ENCODE data around the gene PURA. TPM values are rescaled to one million over a fixed set of nuclear protein-coding genes. Genes with fewer than 3 reads are reported as not detected.

Gene PURA
- total RNA-seq, 6 donors from 2014 or later, result 13.8 to 43.2 (median 22.7) TPM

- H3K4me1 ChIP-seq, result peaks cover 21 to 29% (median 27%) of the 10 kb centered on the region in 4 donors
- TF ChIP-seq, protein P1, sequence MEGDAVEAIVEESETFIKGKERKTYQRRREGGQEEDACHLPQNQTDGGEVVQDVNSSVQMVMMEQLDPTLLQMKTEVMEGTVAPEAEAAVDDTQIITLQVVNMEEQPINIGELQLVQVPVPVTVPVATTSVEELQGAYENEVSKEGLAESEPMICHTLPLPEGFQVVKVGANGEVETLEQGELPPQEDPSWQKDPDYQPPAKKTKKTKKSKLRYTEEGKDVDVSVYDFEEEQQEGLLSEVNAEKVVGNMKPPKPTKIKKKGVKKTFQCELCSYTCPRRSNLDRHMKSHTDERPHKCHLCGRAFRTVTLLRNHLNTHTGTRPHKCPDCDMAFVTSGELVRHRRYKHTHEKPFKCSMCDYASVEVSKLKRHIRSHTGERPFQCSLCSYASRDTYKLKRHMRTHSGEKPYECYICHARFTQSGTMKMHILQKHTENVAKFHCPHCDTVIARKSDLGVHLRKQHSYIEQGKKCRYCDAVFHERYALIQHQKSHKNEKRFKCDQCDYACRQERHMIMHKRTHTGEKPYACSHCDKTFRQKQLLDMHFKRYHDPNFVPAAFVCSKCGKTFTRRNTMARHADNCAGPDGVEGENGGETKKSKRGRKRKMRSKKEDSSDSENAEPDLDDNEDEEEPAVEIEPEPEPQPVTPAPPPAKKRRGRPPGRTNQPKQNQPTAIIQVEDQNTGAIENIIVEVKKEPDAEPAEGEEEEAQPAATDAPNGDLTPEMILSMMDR (IDR thresholded peaks at IDR 0.05), result no peak
- TF ChIP-seq EP300 (IDR thresholded peaks at IDR 0.05), result no peak
- TF ChIP-seq POLR2AphosphoS5 (IDR thresholded peaks at IDR 0.05), result no peak
- no peak for TF ChIP-seq POLR2A (IDR thresholded peaks at IDR 0.05)
- no peaks in the 10 kb centered on the region for H3K27me3 ChIP-seq
- peak overlapping the region in 3 of 4 donors; percentile 2 to 79 (median 65) for H3K27ac ChIP-seq
- no peak for ATAC-seq (ENCODE audit: low FRiP score in 2 of 2)
- H3K9me3 ChIP-seq, result no peaks in the 10 kb centered on the region
- WGBS, 2 donors, result 55 to 63% methylated on average over 14 of the region's 14 CpGs
- no peak for DNase-seq
- H3K4me3 ChIP-seq, result peak overlapping the region in 2 of 4 donors; percentile 41 to 43
- no peaks in the 10 kb centered on the region for H3K36me3 ChIP-seq
Observed at GRCh38 chr5:140146523-140146842, 32.6 kb downstream of the PURA start.

DNA sequence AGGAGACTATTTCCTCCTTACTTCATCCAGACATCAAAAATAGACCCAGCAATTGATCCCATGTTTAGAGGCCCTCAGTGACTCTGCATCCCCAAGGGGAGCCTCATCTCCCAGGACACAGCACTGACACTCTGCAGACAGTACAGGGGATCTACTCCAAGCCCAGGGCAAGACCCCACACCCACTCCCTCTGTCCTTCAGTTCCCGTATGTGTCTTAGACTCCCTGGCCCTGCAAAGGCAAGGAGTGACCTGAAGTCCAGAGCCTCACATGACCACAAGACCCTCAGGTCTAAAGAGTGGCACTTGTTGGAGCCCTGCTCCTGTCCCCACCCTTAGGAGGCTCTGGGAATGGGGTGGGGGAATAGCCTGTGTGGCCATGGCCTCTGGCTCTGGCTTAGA lies 33.6 kb downstream of the PURA start:
- DNase-seq (no peak), ATAC-seq (ENCODE audit: low FRiP score in 2 of 2) (no peak)
- H3K9me3 ChIP-seq, result no peaks in the 10 kb centered on the region
- no peaks in the 10 kb centered on the region for H3K36me3 ChIP-seq
- TF ChIP-seq POLR2AphosphoS5 (IDR thresholded peaks at IDR 0.05) (no peak), EP300 (IDR thresholded peaks at IDR 0.05) (no peak), POLR2A (IDR thresholded peaks at IDR 0.05) (no peak)
- TF ChIP-seq, protein P1 (IDR thresholded peaks at IDR 0.05), result no peak
- no peaks in the 10 kb centered on the region for H3K27me3 ChIP-seq
- 100% methylated on average over 1 of the region's 1 CpG for WGBS, 2 donors
- H3K4me1 ChIP-seq, result peaks cover 25 to 36% (median 29%) of the 10 kb centered on the region in 4 donors
- H3K27ac ChIP-seq, result no peak overlapping the region
- H3K4me3 ChIP-seq, result no peak overlapping the region

DNA sequence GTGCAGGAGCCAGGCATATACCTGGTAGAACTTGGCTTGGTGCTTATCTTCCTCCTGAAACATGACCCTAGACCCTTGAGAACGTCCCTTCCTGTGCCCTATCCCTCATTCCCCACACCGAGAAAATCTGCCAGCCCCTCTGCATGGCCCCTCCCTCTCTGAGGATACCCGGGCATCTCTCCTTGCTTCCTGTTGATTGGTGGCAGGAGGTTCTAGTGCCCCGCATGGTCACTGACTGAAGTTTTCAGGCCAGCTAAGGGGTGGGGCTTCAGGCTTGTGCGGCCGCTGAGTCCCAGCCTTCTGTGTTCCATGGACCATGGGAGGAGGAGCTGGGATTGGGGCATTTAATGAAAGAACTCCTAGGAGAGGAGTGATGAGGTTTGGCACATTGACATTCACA lies 34.6 kb downstream of the PURA start:
- H3K36me3 ChIP-seq, result no peaks in the 10 kb centered on the region
- no peak overlapping the region for H3K27ac ChIP-seq
- ATAC-seq (ENCODE audit: low FRiP score in 2 of 2) (no peak), DNase-seq (no peak)
- no peak overlapping the region for H3K4me3 ChIP-seq
- H3K9me3 ChIP-seq, result no peaks in the 10 kb centered on the region
- no peak for TF ChIP-seq POLR2A (IDR thresholded peaks at IDR 0.05)
- TF ChIP-seq EP300 (IDR thresholded peaks at IDR 0.05), result no peak
- TF ChIP-seq, protein P1 (IDR thresholded peaks at IDR 0.05), result no peak
- no peak for TF ChIP-seq POLR2AphosphoS5 (IDR thresholded peaks at IDR 0.05)
- H3K4me1 ChIP-seq, result peaks cover 35 to 46% (median 39%) of the 10 kb centered on the region in 4 donors
- no peaks in the 10 kb centered on the region for H3K27me3 ChIP-seq
- WGBS, 2 donors, result 47 to 51% methylated on average over 4 to 5 of the region's 6 CpGs

GRCh38 chr5:140150201-140150600 lies 36.3 kb downstream of the PURA start:
- 65 to 84% methylated on average over 2 of the region's 2 CpGs for WGBS, 2 donors
- Histone ChIP-seq H3K27me3 (no peaks in the 10 kb centered on the region), H3K9me3 (no peaks in the 10 kb centered on the region), H3K4me1 (peaks cover 35 to 59% (median 44%) of the 10 kb centered on the region in 4 donors), H3K36me3 (no peaks in the 10 kb centered on the region), H3K27ac (no peak overlapping the region), H3K4me3 (no peak overlapping the region)
- DNase-seq, result no peak
- ATAC-seq (ENCODE audit: low FRiP score in 2 of 2), result no peak
- TF ChIP-seq, protein P1 (IDR thresholded peaks at IDR 0.05), result no peak
- TF ChIP-seq EP300 (IDR thresholded peaks at IDR 0.05), result no peak
- no peak for TF ChIP-seq POLR2AphosphoS5 (IDR thresholded peaks at IDR 0.05)

Measured in upper lobe of left lung (tissue), 6 donors.